ENCODE results near the gene KATNAL1.

DNA sequence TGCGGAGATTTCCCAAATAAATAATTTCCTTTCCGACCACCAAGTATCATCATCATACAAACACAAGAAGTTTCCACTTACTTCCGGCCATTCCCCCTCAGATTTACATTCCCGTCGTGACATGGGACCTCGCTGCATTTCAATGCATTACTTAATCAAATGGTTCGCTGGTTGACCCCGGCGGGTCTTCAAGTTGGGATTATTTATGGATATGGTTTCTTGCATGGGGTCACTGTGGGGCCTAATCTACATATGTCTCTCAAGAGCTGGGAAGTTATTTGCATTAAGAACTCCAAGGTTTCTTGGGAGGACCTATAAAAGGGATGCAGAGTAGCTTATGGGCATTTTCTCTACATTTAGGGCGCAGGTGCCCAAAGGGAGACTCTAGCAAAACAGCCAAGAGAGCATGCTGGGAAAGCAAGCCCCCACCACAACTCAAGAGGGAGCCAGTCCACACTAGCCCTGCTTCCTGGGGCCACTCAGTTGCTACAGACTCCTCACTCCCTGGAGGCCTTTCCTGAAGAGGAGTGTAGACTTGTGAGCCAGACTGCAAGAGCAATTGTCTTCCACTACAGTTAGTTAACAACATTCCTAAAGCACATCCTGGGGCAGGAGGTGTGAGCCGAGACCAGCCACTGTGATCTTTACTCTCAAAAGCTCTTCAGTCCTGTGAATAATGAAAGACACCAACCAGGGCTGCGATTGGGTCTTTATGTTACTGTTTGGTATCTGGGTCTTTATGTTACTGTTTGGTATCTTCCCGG, 125.3 kb downstream of the KATNAL1 start:
- TF ChIP-seq CTCF (IDR thresholded peaks at IDR 0.05; ENCODE audit: low read depth, low read length) (no peak), POLR2A (IDR thresholded peaks at IDR 0.05; ENCODE audit: extremely low read depth, insufficient read length) (no peak), MAX (IDR thresholded peaks at IDR 0.05; ENCODE audit: low read depth, low read length) (no peak), MYC (IDR thresholded peaks at IDR 0.05; ENCODE audit: low read depth, low read length) (no peak)
